Measurements from ENCODE around the gene PEX19.
A peak's percentile ranks its signal among the peaks of the same experiment; 100 is the strongest.

Gene PEX19

DNA sequence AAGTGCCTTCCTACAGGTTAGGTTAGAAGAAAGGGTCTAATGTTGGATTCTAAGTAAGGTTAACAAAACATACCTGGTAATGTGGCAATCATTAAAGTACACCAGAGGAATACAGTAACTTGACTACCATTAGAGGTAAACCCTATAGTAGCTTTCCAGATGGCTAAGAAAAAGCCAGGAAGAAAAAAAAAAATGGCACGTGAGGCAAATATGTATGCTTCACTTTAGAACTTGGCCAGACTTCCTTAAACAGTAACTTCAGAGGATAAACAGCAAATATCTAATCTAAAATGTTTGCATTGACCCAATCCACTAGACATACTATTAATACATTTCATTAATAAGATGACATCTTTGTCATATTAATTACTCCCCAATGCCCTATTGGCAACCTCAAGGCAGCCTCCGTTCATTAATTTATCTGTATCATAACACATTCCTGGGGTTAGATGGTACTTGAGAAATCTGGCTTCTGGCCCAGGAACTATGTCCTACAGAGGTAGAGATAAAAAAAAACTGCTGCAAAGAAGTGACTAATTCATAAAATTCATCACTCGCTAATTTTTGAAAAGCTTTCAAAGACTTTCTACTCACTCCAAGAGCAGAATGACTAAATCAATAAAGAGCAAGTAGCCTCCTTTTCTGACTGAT lies 28.4 kb downstream of the PEX19 start:
- no peak for TF ChIP-seq CTCF (IDR thresholded peaks at IDR 0.05; ENCODE audit: insufficient read depth, low read depth, low read length, missing control alignments)
- H3K4me3 ChIP-seq (ENCODE audit: low read depth, low read length) = no peak overlapping the region
- no peak for DNase-seq (ENCODE audit: low read depth)

DNA sequence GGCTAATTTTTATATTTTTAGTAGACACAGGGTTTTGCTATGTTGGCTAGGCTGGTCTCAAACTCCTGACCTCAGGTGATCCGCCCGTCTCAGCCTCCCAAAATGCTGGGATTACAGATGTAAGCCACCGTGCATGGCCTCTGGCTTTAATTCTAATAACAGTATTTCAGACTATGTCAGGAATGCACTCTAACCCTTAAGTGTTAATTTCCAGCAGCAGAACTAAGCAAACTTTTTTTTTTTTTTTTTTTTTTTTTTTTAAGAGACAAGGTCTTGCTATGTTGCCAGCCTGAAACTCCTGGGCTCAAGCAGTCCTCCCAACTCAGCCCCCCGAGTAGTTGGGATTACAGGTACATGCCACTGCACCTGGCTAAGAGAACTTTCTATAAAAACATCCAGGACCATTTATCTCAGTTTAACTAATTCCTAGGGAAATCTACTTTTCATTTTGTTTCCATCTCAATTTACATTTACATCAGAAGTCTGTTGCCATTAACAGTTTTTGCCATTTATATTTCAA lies 29.1 kb downstream of the PEX19 start:
- no peak for DNase-seq (ENCODE audit: low read depth)
- no peak overlapping the region for H3K4me3 ChIP-seq (ENCODE audit: low read depth, low read length)
- TF ChIP-seq CTCF (IDR thresholded peaks at IDR 0.05; ENCODE audit: insufficient read depth, low read depth, low read length, missing control alignments) = no peak

GRCh38 chr1:160251687-160252526 lies 33.0 kb downstream of the PEX19 start:
- peak; percentile 65 for TF ChIP-seq CTCF (IDR thresholded peaks at IDR 0.05; ENCODE audit: insufficient read depth, low read depth, low read length, missing control alignments)
- no peak overlapping the region for H3K4me3 ChIP-seq (ENCODE audit: low read depth, low read length)
- peak; percentile 79 for DNase-seq (ENCODE audit: low read depth)

GRCh38 chr1:160251011-160251410 lies 33.9 kb downstream of the PEX19 start:
- no peak for DNase-seq (ENCODE audit: low read depth)
- TF ChIP-seq CTCF (IDR thresholded peaks at IDR 0.05; ENCODE audit: insufficient read depth, low read depth, low read length, missing control alignments) = no peak
- H3K4me3 ChIP-seq (ENCODE audit: low read depth, low read length) = no peak overlapping the region

- TF ChIP-seq CTCF (IDR thresholded peaks at IDR 0.05; ENCODE audit: insufficient read depth, low read depth, low read length, missing control alignments) = no peak
- no peak overlapping the region for H3K4me3 ChIP-seq (ENCODE audit: low read depth, low read length)
- no peak for DNase-seq (ENCODE audit: low read depth)
Observed at GRCh38 chr1:160247053-160247452, 37.9 kb downstream of the PEX19 start.

DNA sequence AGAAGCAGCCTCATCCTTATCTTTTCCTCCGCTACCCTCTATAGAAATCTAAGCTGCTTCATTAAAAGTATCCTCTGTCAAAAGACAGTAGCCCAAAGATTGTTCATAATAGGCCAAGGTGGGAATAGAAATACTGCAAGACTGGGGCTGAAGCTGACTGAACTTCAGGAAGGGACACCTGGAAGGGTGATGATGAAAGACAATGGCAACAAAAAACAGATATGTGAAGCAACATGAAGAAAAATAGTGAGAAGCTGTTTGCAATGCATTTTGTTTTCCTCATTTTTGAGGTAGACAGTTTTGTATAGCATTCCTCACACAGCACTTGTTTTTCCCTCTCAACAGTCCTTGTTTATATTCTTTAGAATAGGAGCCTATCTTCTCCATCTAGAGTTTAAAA lies 39.5 kb downstream of the PEX19 start:
- TF ChIP-seq CTCF (IDR thresholded peaks at IDR 0.05; ENCODE audit: insufficient read depth, low read depth, low read length, missing control alignments) = no peak
- no peak for DNase-seq (ENCODE audit: low read depth)
- no peak overlapping the region for H3K4me3 ChIP-seq (ENCODE audit: low read depth, low read length)
